Measurements from ENCODE around the gene TFF2. TPM values are rescaled to one million over a fixed set of nuclear protein-coding genes. Genes with fewer than 3 reads are reported as not detected.

TFF2 gene
- total RNA-seq, 2 experiments from 2014 or later, result not detected

DNA sequence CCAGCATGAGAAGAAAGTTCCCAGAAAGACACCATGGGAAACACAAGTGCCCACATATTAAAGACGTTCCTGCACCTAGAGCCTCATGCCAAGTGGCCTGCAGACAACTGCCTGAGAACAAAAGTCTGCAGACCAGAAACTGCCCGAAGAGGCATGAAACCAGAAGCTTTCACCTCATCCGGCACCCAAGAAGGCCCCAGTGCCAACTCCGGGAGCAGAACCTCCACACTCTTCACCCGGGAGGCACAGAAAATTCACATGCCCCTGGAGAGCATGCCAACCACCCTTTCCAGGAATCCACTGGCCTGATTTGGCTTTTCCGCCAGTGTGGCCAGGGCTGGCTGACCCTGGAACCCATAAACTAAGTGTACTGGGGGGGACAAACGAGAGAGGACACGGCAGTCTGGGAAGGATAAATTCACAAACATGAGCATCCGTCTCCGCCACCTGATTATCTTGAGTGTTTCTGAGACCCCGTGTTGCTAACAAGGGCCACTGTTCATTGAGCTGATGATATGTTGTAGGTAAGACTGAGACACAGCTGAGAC, 6.8 kb downstream of the TFF2 start:
- POLR2A ChIA-PET, result interaction anchor here (0.7 kb wide), 1 partner anchor 61 kb away, joined by 3 read pairs; no protein-coding TSS in a partner anchor

DNA sequence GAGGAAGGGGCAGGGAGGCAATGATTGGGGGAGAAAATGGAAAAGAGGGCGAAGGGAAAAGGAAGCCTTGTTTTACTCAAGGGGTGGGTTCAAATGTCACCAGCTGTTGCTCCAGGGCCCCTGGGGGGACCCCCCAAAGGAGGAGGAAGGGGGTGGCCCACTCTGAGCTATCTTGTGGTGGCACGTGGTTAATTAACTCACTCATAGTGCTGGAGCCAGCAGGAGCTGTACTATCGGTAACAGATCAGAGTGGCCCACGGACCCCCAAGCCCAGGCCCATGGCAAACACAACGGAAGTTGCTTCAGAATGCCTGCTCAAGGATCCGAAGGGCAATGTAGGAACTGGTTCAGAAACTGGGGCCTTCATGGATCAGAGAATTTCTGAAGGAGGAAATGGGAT, 7.2 kb downstream of the TFF2 start:
- POLR2A ChIA-PET, result no interaction called here
- Mint-ChIP-seq H3K4me1 (ENCODE audit: low read depth) (no peaks in the 10 kb centered on the region), H3K27me3 (no peaks in the 10 kb centered on the region), H3K27ac (no peak overlapping the region), H3K4me3 (no peak overlapping the region), H3K9me3 (no peaks in the 10 kb centered on the region), H3K36me3 (ENCODE audit: low read depth) (no peaks in the 10 kb centered on the region)
- Histone ChIP-seq H3K27ac (ENCODE audit: low read depth in 1 of 2, low read length in 2 of 2) (no peak overlapping the region), H3K9me3 (ENCODE audit: control insufficient read depth in 1 of 2, insufficient read depth in 1 of 2, low read length in 2 of 2) (no peaks in the 10 kb centered on the region), H3K4me1 (ENCODE audit: insufficient read depth, low read length) (no peaks in the 10 kb centered on the region), H3K4me3 (ENCODE audit: low read length) (no peak overlapping the region), H3K36me3 (ENCODE audit: insufficient read depth, low read length) (no peaks in the 10 kb centered on the region), H3K27me3 (ENCODE audit: control insufficient read depth in 1 of 2, insufficient read depth in 2 of 2, low read length in 2 of 2) (no peaks in the 10 kb centered on the region)
- TF ChIP-seq, protein P1, sequence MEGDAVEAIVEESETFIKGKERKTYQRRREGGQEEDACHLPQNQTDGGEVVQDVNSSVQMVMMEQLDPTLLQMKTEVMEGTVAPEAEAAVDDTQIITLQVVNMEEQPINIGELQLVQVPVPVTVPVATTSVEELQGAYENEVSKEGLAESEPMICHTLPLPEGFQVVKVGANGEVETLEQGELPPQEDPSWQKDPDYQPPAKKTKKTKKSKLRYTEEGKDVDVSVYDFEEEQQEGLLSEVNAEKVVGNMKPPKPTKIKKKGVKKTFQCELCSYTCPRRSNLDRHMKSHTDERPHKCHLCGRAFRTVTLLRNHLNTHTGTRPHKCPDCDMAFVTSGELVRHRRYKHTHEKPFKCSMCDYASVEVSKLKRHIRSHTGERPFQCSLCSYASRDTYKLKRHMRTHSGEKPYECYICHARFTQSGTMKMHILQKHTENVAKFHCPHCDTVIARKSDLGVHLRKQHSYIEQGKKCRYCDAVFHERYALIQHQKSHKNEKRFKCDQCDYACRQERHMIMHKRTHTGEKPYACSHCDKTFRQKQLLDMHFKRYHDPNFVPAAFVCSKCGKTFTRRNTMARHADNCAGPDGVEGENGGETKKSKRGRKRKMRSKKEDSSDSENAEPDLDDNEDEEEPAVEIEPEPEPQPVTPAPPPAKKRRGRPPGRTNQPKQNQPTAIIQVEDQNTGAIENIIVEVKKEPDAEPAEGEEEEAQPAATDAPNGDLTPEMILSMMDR (IDR thresholded peaks at IDR 0.05), result no peak
- ATAC-seq (ENCODE audit: poor library complexity), result no peak
- CTCF ChIA-PET, result no interaction called here
- intact Hi-C loops (cut with DNase I, micrococcal nuclease), result no loop called here
- DNase-seq, result no peak

More for the DNA sequence above, 6.8 kb downstream of the TFF2 start:
- Mint-ChIP-seq H3K4me3 (no peak overlapping the region), H3K27me3 (no peaks in the 10 kb centered on the region), H3K27ac (no peak overlapping the region), H3K36me3 (ENCODE audit: low read depth) (no peaks in the 10 kb centered on the region), H3K9me3 (no peaks in the 10 kb centered on the region), H3K4me1 (ENCODE audit: low read depth) (no peaks in the 10 kb centered on the region)
- H3K9me3 ChIP-seq (ENCODE audit: control insufficient read depth in 1 of 2, insufficient read depth in 1 of 2, low read length in 2 of 2), result no peaks in the 10 kb centered on the region
- TF ChIP-seq, protein P1 (IDR thresholded peaks at IDR 0.05), result no peak
- H3K27ac ChIP-seq (ENCODE audit: low read depth in 1 of 2, low read length in 2 of 2), result no peak overlapping the region
- intact Hi-C loops (cut with DNase I, micrococcal nuclease), result no loop called here
- CTCF ChIA-PET, result no interaction called here
- H3K4me3 ChIP-seq (ENCODE audit: low read length), result no peak overlapping the region
- DNase-seq, result no peak
- no peaks in the 10 kb centered on the region for H3K27me3 ChIP-seq (ENCODE audit: control insufficient read depth in 1 of 2, insufficient read depth in 2 of 2, low read length in 2 of 2)
- no peaks in the 10 kb centered on the region for H3K36me3 ChIP-seq (ENCODE audit: insufficient read depth, low read length)
- no peak for ATAC-seq (ENCODE audit: poor library complexity)
- H3K4me1 ChIP-seq (ENCODE audit: insufficient read depth, low read length), result no peaks in the 10 kb centered on the region

DNA sequence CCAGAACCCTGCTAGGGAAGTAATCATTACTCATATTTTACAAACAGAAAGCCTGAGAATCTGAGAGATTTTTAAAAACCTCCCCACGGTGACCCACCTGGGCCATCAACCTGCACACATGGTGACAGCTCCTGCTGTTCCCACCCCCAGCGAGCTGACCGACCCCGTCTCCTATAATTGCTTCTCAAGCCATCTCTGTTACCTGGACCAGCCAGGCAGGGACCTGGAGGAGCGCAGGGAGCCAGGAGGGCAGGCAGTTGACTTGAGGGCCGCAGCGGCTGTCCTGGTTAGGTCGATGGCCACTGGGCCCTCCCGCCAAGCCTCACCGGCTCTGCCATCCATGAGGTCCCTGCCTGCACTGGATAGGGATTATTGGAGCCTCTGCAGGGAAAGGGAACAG, 7.7 kb downstream of the TFF2 start:
- H3K36me3 ChIP-seq (ENCODE audit: insufficient read depth, low read length), result no peaks in the 10 kb centered on the region
- no peak overlapping the region for H3K27ac Mint-ChIP-seq
- no peak overlapping the region for H3K4me3 Mint-ChIP-seq
- peaks cover 2% of the 10 kb centered on the region for H3K4me1 Mint-ChIP-seq (ENCODE audit: low read depth)
- ATAC-seq (ENCODE audit: poor library complexity), result no peak
- no peak for DNase-seq
- POLR2A ChIA-PET, result no interaction called here
- no peaks in the 10 kb centered on the region for H3K36me3 Mint-ChIP-seq (ENCODE audit: low read depth)
- TF ChIP-seq, protein P1 (IDR thresholded peaks at IDR 0.05), result no peak
- peaks cover 4% of the 10 kb centered on the region for H3K4me1 ChIP-seq (ENCODE audit: insufficient read depth, low read length)
- H3K4me3 ChIP-seq (ENCODE audit: low read length), result no peak overlapping the region
- no peaks in the 10 kb centered on the region for H3K9me3 ChIP-seq (ENCODE audit: control insufficient read depth in 1 of 2, insufficient read depth in 1 of 2, low read length in 2 of 2)
- intact Hi-C loops (cut with DNase I, micrococcal nuclease), result no loop called here
- no peaks in the 10 kb centered on the region for H3K27me3 ChIP-seq (ENCODE audit: control insufficient read depth in 1 of 2, insufficient read depth in 2 of 2, low read length in 2 of 2)
- no peaks in the 10 kb centered on the region for H3K27me3 Mint-ChIP-seq
- CTCF ChIA-PET, result no interaction called here
- no peak overlapping the region for H3K27ac ChIP-seq (ENCODE audit: low read depth in 1 of 2, low read length in 2 of 2)
- H3K9me3 Mint-ChIP-seq, result no peaks in the 10 kb centered on the region

All from CD4-positive, alpha-beta T cell (primary cell).